ENCODE data around the gene DNAH11.

GRCh38 chr7:21767300-21767900 is 224.6 kb downstream of the DNAH11 start:
- TF ChIP-seq CTCF (IDR thresholded peaks at IDR 0.05): peak; percentile 68 to 92 (median 80)
- no peak for TF ChIP-seq POLR2A (IDR thresholded peaks at IDR 0.05)
